Measurements from ENCODE around the gene OSBPL3. TPM values are rescaled to one million over a fixed set of nuclear protein-coding genes. Genes with fewer than 3 reads are reported as not detected.

OSBPL3 gene
- total RNA-seq, 4 donors from 2014 or later: 3.1 to 7.0 (median 5.3) TPM

DNA sequence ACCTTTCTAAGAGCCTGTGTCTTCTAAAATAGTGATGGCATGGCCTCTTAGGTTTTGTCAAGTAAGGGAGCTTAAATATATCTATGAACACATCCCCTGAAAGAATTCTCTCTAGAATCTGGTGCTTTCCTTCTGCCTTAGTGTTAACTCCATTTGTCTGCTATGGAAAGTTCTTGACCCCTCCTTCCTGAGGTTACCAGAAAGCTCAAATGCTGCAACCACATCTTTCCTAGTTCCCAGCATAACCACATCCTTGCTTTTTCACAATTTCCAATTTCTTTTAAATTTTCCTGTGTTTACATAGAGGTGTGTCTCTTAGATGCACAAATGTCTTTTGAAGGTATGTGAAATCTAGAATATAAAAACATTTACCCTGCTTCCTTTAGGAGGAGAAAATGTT lies 206.3 kb downstream of the OSBPL3 start:
- Histone ChIP-seq H3K4me1 (peaks cover 3% of the 10 kb centered on the region in 2 donors), H3K4me3 (no peak overlapping the region), H3K36me3 (no peaks in the 10 kb centered on the region), H3K27me3 (no peaks in the 10 kb centered on the region), H3K9me3 (no peaks in the 10 kb centered on the region), H3K27ac (no peak overlapping the region)
- ATAC-seq (no peak), DNase-seq (no peak)
- intact Hi-C loops (cut with DNase I; ENCODE audit: low total_unique reads) (no loop called here), in situ Hi-C loops (cut with MboI; ENCODE audit: low sequenced_read_pairs in 4 of 4) (no loop called here)
- TF ChIP-seq POLR2A (IDR thresholded peaks at IDR 0.05): no peak
- TF ChIP-seq CTCF (IDR thresholded peaks at IDR 0.05 in 4 of 5, conservative IDR thresholded peaks at IDR 0.05 in 1 of 5): no peak

DNA sequence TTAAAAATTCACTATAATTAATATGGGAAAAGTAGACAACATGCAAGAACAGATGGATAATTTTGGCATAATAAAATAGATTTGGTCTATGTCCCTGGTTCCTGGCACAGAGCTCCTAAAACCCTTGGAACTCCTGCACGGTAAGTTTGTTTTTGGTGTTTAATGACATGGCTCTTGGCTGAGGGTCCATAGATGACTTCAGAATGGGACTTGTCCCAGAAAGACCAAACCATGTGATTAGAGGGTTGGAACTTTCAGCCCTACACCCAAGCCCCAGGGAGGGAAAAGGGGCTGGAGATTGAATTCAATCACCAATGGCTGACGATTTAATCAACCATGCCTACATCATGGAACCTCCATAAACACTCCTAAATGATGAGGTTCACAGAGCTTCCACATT lies 210.1 kb downstream of the OSBPL3 start:
- in situ Hi-C loops (cut with MboI; ENCODE audit: low sequenced_read_pairs in 4 of 4): no loop called here
- ATAC-seq: no peak
- H3K4me1 ChIP-seq: peaks cover 7 to 10% of the 10 kb centered on the region in 2 donors

GRCh38 chr7:24769014-24769830 lies 210.8 kb downstream of the OSBPL3 start:
- H3K27ac ChIP-seq: no peak overlapping the region
- H3K4me3 ChIP-seq: no peak overlapping the region
- intact Hi-C loops (cut with DNase I; ENCODE audit: low total_unique reads) (no loop called here), in situ Hi-C loops (cut with MboI; ENCODE audit: low sequenced_read_pairs in 4 of 4) (no loop called here)
- no peak for DNase-seq
- H3K27me3 ChIP-seq: no peaks in the 10 kb centered on the region
- H3K9me3 ChIP-seq: no peaks in the 10 kb centered on the region
- ATAC-seq: no peak
- peaks cover 7 to 16% of the 10 kb centered on the region in 2 donors for H3K4me1 ChIP-seq
- TF ChIP-seq POLR2A (IDR thresholded peaks at IDR 0.05) (no peak), CTCF (IDR thresholded peaks at IDR 0.05 in 4 of 5, conservative IDR thresholded peaks at IDR 0.05 in 1 of 5) (no peak)
- H3K36me3 ChIP-seq: no peaks in the 10 kb centered on the region

More for the DNA sequence above, 210.1 kb downstream of the OSBPL3 start:
- no peak for DNase-seq
- TF ChIP-seq CTCF (IDR thresholded peaks at IDR 0.05 in 4 of 5, conservative IDR thresholded peaks at IDR 0.05 in 1 of 5) (no peak), POLR2A (IDR thresholded peaks at IDR 0.05) (no peak)
- Histone ChIP-seq H3K9me3 (no peaks in the 10 kb centered on the region), H3K4me3 (no peak overlapping the region), H3K27me3 (no peaks in the 10 kb centered on the region), H3K36me3 (no peaks in the 10 kb centered on the region), H3K27ac (no peak overlapping the region)
- intact Hi-C loops (cut with DNase I; ENCODE audit: low total_unique reads): no loop called here

DNA sequence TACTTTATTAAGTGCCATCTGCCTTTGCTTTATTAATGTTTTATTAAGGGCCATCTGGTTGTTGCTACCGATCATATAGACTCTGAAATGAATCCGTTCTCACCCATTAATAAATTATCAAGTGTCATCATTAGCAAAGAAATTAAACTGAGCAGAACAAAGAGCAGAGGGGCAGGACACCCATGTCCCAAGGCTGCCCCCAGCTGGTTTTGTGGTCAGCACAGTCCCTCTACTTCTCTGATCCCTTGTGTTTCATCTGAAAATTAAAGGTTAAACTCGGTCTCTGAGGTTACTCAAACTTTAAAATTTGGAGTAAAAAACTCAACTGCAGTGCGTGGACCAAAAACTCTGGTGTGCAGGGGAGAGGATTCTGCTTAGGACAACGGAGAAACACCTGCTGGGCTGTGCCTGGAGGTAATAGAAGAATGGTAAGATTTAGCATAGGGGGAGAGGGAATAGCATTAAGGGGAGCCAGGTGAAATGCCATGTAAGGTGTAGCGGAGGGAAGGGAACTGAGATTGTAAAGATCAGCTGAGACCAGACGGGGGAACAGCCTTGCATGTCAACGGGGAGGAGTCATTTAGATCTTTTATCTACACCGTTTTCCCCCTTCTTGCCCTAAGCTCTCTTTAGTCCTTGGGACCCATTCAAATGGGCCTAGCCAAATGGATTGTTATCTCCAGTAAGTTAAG lies 212.0 kb downstream of the OSBPL3 start:
- Histone ChIP-seq H3K4me1 (peaks cover 10 to 27% of the 10 kb centered on the region in 2 donors), H3K9me3 (no peaks in the 10 kb centered on the region), H3K4me3 (no peak overlapping the region), H3K36me3 (no peaks in the 10 kb centered on the region), H3K27me3 (no peaks in the 10 kb centered on the region), H3K27ac (no peak overlapping the region)
- intact Hi-C loops (cut with DNase I; ENCODE audit: low total_unique reads): no loop called here
- TF ChIP-seq POLR2A (IDR thresholded peaks at IDR 0.05) (no peak), CTCF (IDR thresholded peaks at IDR 0.05 in 4 of 5, conservative IDR thresholded peaks at IDR 0.05 in 1 of 5) (no peak)
- DNase-seq (no peak), ATAC-seq (no peak)
- in situ Hi-C loops (cut with MboI; ENCODE audit: low sequenced_read_pairs in 4 of 4): no loop called here

Data from gastrocnemius medialis (tissue), 4 donors.